GM19324 (cell line): ENCODE measurements around the gene CSGALNACT2.

ENCODE experiments used
- ATAC-seq: cut with Tn5 transposase; IDR thresholded peaks from one replicate; pipeline ENCODE4 v1.9.1; 2021; ENCODE audit warnings: mild to moderate bottlenecking, moderate library complexity; ENCODE audit not compliant: unreplicated experiment, low FRiP score

The CSGALNACT2 gene

GRCh38 chr10:43199088-43199683, 60.9 kb downstream of the CSGALNACT2 start:
- no peak for ATAC-seq

- no peak for ATAC-seq
These were observed 61.7 kb downstream of the CSGALNACT2 start for GRCh38 chr10:43199684-43200537.

GRCh38 chr10:43200538-43201390, 62.5 kb downstream of the CSGALNACT2 start:
- no peak for ATAC-seq

GRCh38 chr10:43201545-43202131, 63.4 kb downstream of the CSGALNACT2 start:
- ATAC-seq = no peak

- ATAC-seq = no peak
These were observed 64.0 kb downstream of the CSGALNACT2 start for GRCh38 chr10:43202224-43202656.

- ATAC-seq = peak; percentile 35
These were observed 64.6 kb downstream of the CSGALNACT2 start for GRCh38 chr10:43202657-43203447.

- no peak for ATAC-seq
These were observed 65.3 kb downstream of the CSGALNACT2 start for GRCh38 chr10:43203448-43204041.

GRCh38 chr10:43204042-43204942, 66.0 kb downstream of the CSGALNACT2 start:
- ATAC-seq = no peak

GRCh38 chr10:43204943-43205671, 66.9 kb downstream of the CSGALNACT2 start:
- ATAC-seq = peak; percentile 53

GRCh38 chr10:43205681-43206390, 67.6 kb downstream of the CSGALNACT2 start:
- ATAC-seq = no peak

GRCh38 chr10:43206391-43207235, 68.4 kb downstream of the CSGALNACT2 start:
- ATAC-seq = no peak

- ATAC-seq = no peak
These were observed 70.2 kb downstream of the CSGALNACT2 start for GRCh38 chr10:43208147-43209073.

- no peak for ATAC-seq
These were observed 70.8 kb downstream of the CSGALNACT2 start for GRCh38 chr10:43209074-43209455.

- ATAC-seq = no peak
These were observed 71.5 kb downstream of the CSGALNACT2 start for GRCh38 chr10:43209651-43210141.

- ATAC-seq = no peak
These were observed 72.3 kb downstream of the CSGALNACT2 start for GRCh38 chr10:43210556-43210955.
